Liver (tissue), 3 donors: ENCODE data around the gene TLCD3A.

Experiments
- CTCF ChIP-seq: fragments of 150-350 bp; IDR thresholded peaks from 2 replicates; pipeline ENCODE4 v1.5.1; 2017; ENCODE audit warnings: improper control_type of control experiment, low read depth, low read length; ENCODE audit not compliant: missing input control
- MAX ChIP-seq: IDR thresholded peaks from 2 replicates; pipeline ENCODE4 v1.6.1; 2016; ENCODE audit warnings: antibody characterized with exemption
- TAF1 ChIP-seq: conservative IDR thresholded peaks from 2 replicates; pipeline ENCODE4 v1.6.1; 2016; ENCODE audit warnings: antibody characterized with exemption, mild to moderate bottlenecking
- donor health status: healthy.
- donor health status: healthy.

DNA sequence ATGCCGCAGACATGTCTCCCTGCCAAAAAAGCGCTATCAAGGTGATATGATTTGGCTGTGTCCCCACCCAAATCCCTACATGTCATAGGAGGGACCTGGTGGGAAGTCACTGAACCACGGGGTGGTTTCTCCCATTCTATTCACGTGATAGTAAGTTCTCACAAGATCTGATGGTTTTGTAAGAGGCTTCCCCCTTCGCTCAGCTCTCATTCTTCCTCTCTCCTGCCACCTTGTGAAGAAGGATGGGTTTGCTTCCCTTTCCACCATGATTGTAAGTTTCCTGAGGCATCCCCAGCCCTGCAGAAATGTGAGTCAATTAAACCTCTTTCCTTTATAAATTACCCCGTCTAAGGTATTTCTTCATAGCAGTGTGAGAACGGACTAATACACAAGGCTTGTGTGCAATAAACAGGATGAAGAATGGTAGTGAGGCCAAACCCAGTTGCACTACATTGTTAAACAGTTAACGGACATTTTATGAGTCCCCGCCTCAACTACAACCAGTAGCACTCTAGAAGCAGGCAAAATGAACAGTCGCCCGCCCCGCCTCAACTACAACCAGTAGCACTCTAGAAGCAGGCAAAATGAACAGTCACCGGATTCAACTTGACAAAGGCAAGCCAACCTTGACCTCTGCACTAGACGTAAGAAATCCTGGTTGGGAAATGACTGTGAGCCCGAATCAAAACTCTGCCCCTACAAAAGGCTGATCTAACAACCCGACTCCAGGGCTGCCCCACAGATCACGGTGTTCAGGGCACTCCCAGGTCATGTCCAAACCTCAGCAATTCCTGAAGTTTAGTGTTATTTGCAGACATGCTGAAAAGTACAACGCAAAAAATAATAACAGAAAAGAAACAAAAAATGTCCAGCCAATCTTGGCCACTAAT is 44.1 kb upstream of the TLCD3A start:
- TF ChIP-seq TAF1 (no peak), MAX (no peak), CTCF (no peak)
